ENCODE data around the gene EFNA5.
"Not testable (repeated sequence)": the region's sequence is repeated elsewhere in the genome, so short reads cannot be mapped to it uniquely, and the experiment has no call there.

EFNA5 gene

GRCh38 chr5:107514305-107514704, 156.4 kb downstream of the EFNA5 start:
- no peak for DNase-seq

- DNase-seq, result no peak
Observed at GRCh38 chr5:107513337-107514085, 157.2 kb downstream of the EFNA5 start.

- no peak for DNase-seq
Observed at GRCh38 chr5:107512029-107512428, 158.7 kb downstream of the EFNA5 start.

- DNase-seq, result no peak
Observed at GRCh38 chr5:107510125-107510524, 160.6 kb downstream of the EFNA5 start.

GRCh38 chr5:107508097-107508496, 162.6 kb downstream of the EFNA5 start:
- DNase-seq, result no peak

GRCh38 chr5:107505763-107506534, 164.8 kb downstream of the EFNA5 start:
- DNase-seq, result no peak

- no peak for DNase-seq
Observed at GRCh38 chr5:107504424-107504823, 166.3 kb downstream of the EFNA5 start.

- DNase-seq, result no peak
Observed at GRCh38 chr5:107502676-107503060, 168.1 kb downstream of the EFNA5 start.

GRCh38 chr5:107501965-107502675, 168.6 kb downstream of the EFNA5 start:
- DNase-seq, result peak; percentile 51

GRCh38 chr5:107500840-107501239, 169.9 kb downstream of the EFNA5 start:
- DNase-seq, result no peak

- no peak for DNase-seq
Observed at GRCh38 chr5:107500347-107500746, 170.4 kb downstream of the EFNA5 start.

- no peak for DNase-seq
Observed at GRCh38 chr5:107499776-107500175, 171.0 kb downstream of the EFNA5 start.

- no peak for DNase-seq
Observed at GRCh38 chr5:107499237-107499636, 171.5 kb downstream of the EFNA5 start.

GRCh38 chr5:107496466-107496865, 174.3 kb downstream of the EFNA5 start:
- DNase-seq, result no peak

GRCh38 chr5:107494129-107494528, 176.6 kb downstream of the EFNA5 start:
- not testable (repeated sequence) for DNase-seq

- DNase-seq, result no peak
Observed at GRCh38 chr5:107487056-107487542, 183.6 kb downstream of the EFNA5 start.

GRCh38 chr5:107486489-107486888, 184.2 kb downstream of the EFNA5 start:
- peak; percentile 80 for DNase-seq

- DNase-seq, result no peak
Observed at GRCh38 chr5:107485184-107485583, 185.6 kb downstream of the EFNA5 start.

- DNase-seq, result no peak
Observed at GRCh38 chr5:107484281-107484680, 186.5 kb downstream of the EFNA5 start.

GRCh38 chr5:107483231-107484024, 187.3 kb downstream of the EFNA5 start:
- DNase-seq, result no peak

GRCh38 chr5:107478068-107478641, 192.6 kb downstream of the EFNA5 start:
- no peak for DNase-seq

GRCh38 chr5:107477492-107477891, 193.2 kb downstream of the EFNA5 start:
- DNase-seq, result peak; percentile 32
